ENCODE data around the gene ADGRB3. TPM values are rescaled to one million over a fixed set of nuclear protein-coding genes. Genes with fewer than 3 reads are reported as not detected.
"Not testable (repeated sequence)": the region's sequence is repeated elsewhere in the genome, so short reads cannot be mapped to it uniquely, and the experiment has no call there.

Gene ADGRB3
- total and polyA plus RNA-seq, 2 donors (not counting 1 experiment from before 2014, with no cell fraction given) = not detected

DNA sequence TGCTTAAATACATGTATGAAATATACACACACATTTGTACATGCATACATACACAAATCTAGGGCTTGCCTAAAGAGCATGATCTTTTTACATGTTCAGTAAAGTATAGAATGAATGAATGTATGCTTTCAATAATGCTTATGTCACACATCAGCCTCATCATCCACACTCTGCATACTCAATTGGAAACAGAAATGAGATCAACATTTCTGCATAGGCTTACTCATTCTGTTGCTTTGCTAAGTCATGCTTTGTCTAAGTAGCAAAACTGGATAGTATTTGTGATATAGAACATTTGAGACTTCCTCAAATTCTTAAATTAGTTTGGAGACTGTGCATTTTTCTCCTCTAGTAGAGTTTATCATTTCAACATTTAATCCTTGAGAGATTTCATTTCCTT lies 343.3 kb downstream of the ADGRB3 start:
- no peaks in the 10 kb centered on the region for H3K36me3 ChIP-seq (replicated peaks in 1 of 2; ENCODE audit: control extremely low read depth in 1 of 2, control insufficient read depth in 1 of 2, extremely low read depth in 1 of 2, insufficient read depth in 2 of 2, low read length in 1 of 2)
- H3K27ac Mint-ChIP-seq = no peak overlapping the region
- H3K9me3 ChIP-seq (ENCODE audit: control extremely low read depth in 1 of 3, control insufficient read depth in 2 of 3, insufficient read depth in 1 of 3, low read length in 2 of 3) = no peaks in the 10 kb centered on the region
- no peak overlapping the region for H3K4me2 ChIP-seq (replicated peaks; ENCODE audit: low read depth, low read length, poor library complexity, severe bottlenecking)
- H3K27me3 ChIP-seq (replicated peaks in 1 of 4; ENCODE audit: control extremely low read depth in 1 of 4, control insufficient read depth in 3 of 4, insufficient read depth in 4 of 4, low read length in 3 of 4) = no peaks in the 10 kb centered on the region
- H2AFZ ChIP-seq (ENCODE audit: insufficient read depth, low read depth, low read length, poor library complexity, severe bottlenecking) = no peak overlapping the region
- no peaks in the 10 kb centered on the region for H3K4me1 ChIP-seq (ENCODE audit: control insufficient read depth in 2 of 2, insufficient read depth in 2 of 2, low read length in 2 of 2)
- no peaks in the 10 kb centered on the region for H3K9me3 Mint-ChIP-seq (ENCODE audit: insufficient read depth)
- ChIA-PET CTCF (no interaction called here), POLR2A (no interaction called here)
- TF ChIP-seq EZH2 (IDR thresholded peaks at IDR 0.05; ENCODE audit: borderline replicate concordance, insufficient read depth, low read depth, low read length, poor library complexity, severe bottlenecking) = no peak
- TF ChIP-seq CTCF (IDR thresholded peaks at IDR 0.05) = no peak
- intact Hi-C loops (cut with micrococcal nuclease) = no loop called here
- H3K4me3 ChIP-seq (ENCODE audit: control extremely low read depth in 1 of 5, extremely low read depth in 1 of 5, insufficient read depth in 1 of 5, low read depth in 2 of 5, low read length in 4 of 5) = no peak overlapping the region
- H3K27ac ChIP-seq (ENCODE audit: low read length in 2 of 2) = no peak overlapping the region
- no peak for ATAC-seq (ENCODE audit: low read depth)
- H3K4me1 Mint-ChIP-seq = no peaks in the 10 kb centered on the region
- no peak for DNase-seq
- H3K27me3 Mint-ChIP-seq = no peaks in the 10 kb centered on the region
- H3K79me2 ChIP-seq (ENCODE audit: control insufficient read depth, insufficient read depth, low read length) = no peaks in the 10 kb centered on the region
- no peak overlapping the region for H3K4me3 Mint-ChIP-seq
- H4K20me1 ChIP-seq (ENCODE audit: control insufficient read depth, insufficient read depth, low read length, poor library complexity, severe bottlenecking) = no peaks in the 10 kb centered on the region
- H3K9ac ChIP-seq (ENCODE audit: low read length) = no peak overlapping the region

GRCh38 chr6:68981668-68982067 lies 346.6 kb downstream of the ADGRB3 start:
- H3K4me3 ChIP-seq (ENCODE audit: control extremely low read depth in 1 of 5, extremely low read depth in 1 of 5, insufficient read depth in 1 of 5, low read depth in 2 of 5, low read length in 4 of 5); H3K9me3 Mint-ChIP-seq (ENCODE audit: insufficient read depth); DNase-seq; POLR2A ChIA-PET; H2AFZ ChIP-seq (ENCODE audit: insufficient read depth, low read depth, low read length, poor library complexity, severe bottlenecking); H3K9ac ChIP-seq (ENCODE audit: low read length); H3K27ac Mint-ChIP-seq; H3K27me3 Mint-ChIP-seq; H3K27ac ChIP-seq (ENCODE audit: low read length in 2 of 2); H3K79me2 ChIP-seq (ENCODE audit: control insufficient read depth, insufficient read depth, low read length); H3K9me3 ChIP-seq (ENCODE audit: control extremely low read depth in 1 of 3, control insufficient read depth in 2 of 3, insufficient read depth in 1 of 3, low read length in 2 of 3); H3K4me1 Mint-ChIP-seq; H3K4me2 ChIP-seq (replicated peaks; ENCODE audit: low read depth, low read length, poor library complexity, severe bottlenecking); H3K27me3 ChIP-seq (replicated peaks in 1 of 4; ENCODE audit: control extremely low read depth in 1 of 4, control insufficient read depth in 3 of 4, insufficient read depth in 4 of 4, low read length in 3 of 4); H3K4me1 ChIP-seq (ENCODE audit: control insufficient read depth in 2 of 2, insufficient read depth in 2 of 2, low read length in 2 of 2); intact Hi-C loops (cut with micrococcal nuclease); H3K4me3 Mint-ChIP-seq; H4K20me1 ChIP-seq (ENCODE audit: control insufficient read depth, insufficient read depth, low read length, poor library complexity, severe bottlenecking); CTCF ChIA-PET; H3K36me3 ChIP-seq (replicated peaks in 1 of 2; ENCODE audit: control extremely low read depth in 1 of 2, control insufficient read depth in 1 of 2, extremely low read depth in 1 of 2, insufficient read depth in 2 of 2, low read length in 1 of 2); ATAC-seq (ENCODE audit: low read depth): not testable (repeated sequence)
- 100% methylated on average over 7 of the region's 7 CpGs for WGBS (ENCODE audit: insufficient coverage)
